HG02981 (cell line): Measurements from ENCODE around the gene KDM1A.

ENCODE experiments used
- ATAC-seq: cut with Tn5 transposase; IDR thresholded peaks from one replicate; pipeline ENCODE4 v1.9.1; 2021; ENCODE audit warnings: mild to moderate bottlenecking, moderate library complexity; ENCODE audit not compliant: unreplicated experiment

KDM1A gene

DNA sequence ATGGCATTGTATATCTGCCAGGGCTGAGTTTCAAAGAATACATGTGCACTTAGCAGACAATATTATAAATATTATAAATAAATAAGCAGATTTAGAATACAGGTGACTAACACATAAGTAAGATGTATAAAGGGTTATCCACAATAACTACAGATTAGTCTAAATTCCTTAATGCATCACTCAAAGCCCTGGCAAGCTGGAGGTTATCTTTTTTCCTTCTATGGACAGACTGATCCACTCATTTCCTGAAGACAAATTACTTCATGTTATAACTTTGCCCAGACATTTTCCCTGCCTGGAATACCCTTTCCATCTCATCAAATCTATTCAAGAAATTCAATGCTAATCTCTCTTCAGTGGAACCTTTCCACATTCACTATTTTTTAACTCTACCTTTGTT is 110.6 kb downstream of the KDM1A start:
- no peak for ATAC-seq

DNA sequence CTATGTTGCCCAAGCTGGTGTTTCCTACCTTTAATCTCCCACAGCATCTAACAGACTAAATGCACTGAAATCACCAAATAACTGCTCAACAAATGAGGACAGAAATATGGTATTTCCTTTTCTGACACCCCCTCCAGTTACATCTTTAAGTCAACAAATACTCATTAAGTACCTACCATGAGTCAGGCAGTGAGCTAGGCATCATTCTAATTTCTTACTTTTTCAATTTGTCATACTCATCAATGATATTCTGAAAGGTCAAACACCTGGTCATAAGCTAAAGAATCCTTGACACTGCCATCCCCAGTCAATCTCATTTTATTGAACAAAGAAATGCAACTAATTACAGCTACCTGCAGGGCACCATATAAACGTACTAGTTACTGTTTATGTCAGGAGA is 112.8 kb downstream of the KDM1A start:
- no peak for ATAC-seq
